Gastrocnemius medialis (tissue), 4 donors: ENCODE measurements around the gene GPAM.

Experiments
- CTCF ChIP-seq, 5 experiments: fragments of 450-650 bp in 3 of 5; fragments of 200-600 bp in 2 of 5; sonication (generic) in 2 of 5; IDR thresholded peaks in 4 of 5; conservative IDR thresholded peaks in 1 of 5; 1 replicate in 4 of 5; 2 replicates in 1 of 5; pipeline ENCODE4 v1.5.1; 2016 to 2019; ENCODE audit warnings: antibody characterized with exemption in 5 of 5, mild to moderate bottlenecking in 3 of 5, moderate library complexity in 3 of 5
- POLR2A ChIP-seq, 2 donors: fragments of 450-650 bp; IDR thresholded peaks; one replicate each; pipeline ENCODE4 v1.6.1; 2017; ENCODE audit warnings: antibody characterized with exemption in 2 of 2, mild to moderate bottlenecking in 2 of 2, moderate library complexity in 2 of 2

- TF ChIP-seq CTCF (IDR thresholded peaks at IDR 0.05 in 4 of 5, conservative IDR thresholded peaks at IDR 0.05 in 1 of 5) (peak; percentile 66 to 94 (median 83)), POLR2A (IDR thresholded peaks at IDR 0.05) (no peak)
These were observed 46.2 kb downstream of the GPAM start for GRCh38 chr10:112137154-112137987.
